Tibial artery (tissue), 4 donors: ENCODE data around the gene KRIT1.

ENCODE experiments used
- DNase-seq, 2 donors: peaks; one replicate each; pipeline ENCODE4 v3.0.0-alpha.2; 2019
- H3K27ac ChIP-seq, 2 donors: fragments of 200-600 bp; sonication (generic) in 1 of 2; 1 replicate in 1 of 2; 2 replicates in 1 of 2; pipeline ENCODE4 v1.5.1; 2018 to 2019; ENCODE audit warnings: mild to moderate bottlenecking in 1 of 2
- H3K27me3 ChIP-seq, 2 donors: fragments of 200-600 bp; sonication (generic) in 1 of 2; one replicate each; pipeline versions ENCODE4 v1.5.1 to v1.6.0; 2016 to 2019
- H3K36me3 ChIP-seq, 3 donors: fragments of 200-600 bp; sonication (generic) in 2 of 3; one replicate each; pipeline ENCODE4 v1.5.1; 2016 to 2019; ENCODE audit warnings: mild to moderate bottlenecking in 2 of 3
- H3K4me1 ChIP-seq, 4 donors: fragments of 200-600 bp; sonication (generic) in 2 of 4; 1 replicate in 3 of 4; 2 replicates in 1 of 4; pipeline ENCODE4 v1.5.1; 2016 to 2019
- H3K4me3 ChIP-seq, 2 donors: fragments of 200-600 bp; sonication (generic) in 1 of 2; 1 replicate in 1 of 2; 2 replicates in 1 of 2; pipeline ENCODE4 v1.5.1; 2018 to 2019; ENCODE audit warnings: mild to moderate bottlenecking in 2 of 2
- H3K9me3 ChIP-seq, 3 donors: fragments of 200-600 bp; sonication (generic) in 1 of 3; one replicate each; pipeline ENCODE4 v1.5.1; 2016 to 2019
- CTCF ChIP-seq, 2 experiments: fragments of 200-600 bp in 1 of 2; fragments of 450-650 bp in 1 of 2; IDR thresholded peaks; one replicate each; pipeline ENCODE4 v1.5.1; 2017 to 2019; ENCODE audit warnings: antibody characterized with exemption in 2 of 2, mild to moderate bottlenecking in 1 of 2, moderate library complexity in 1 of 2
- intact Hi-C: fragments of 100-400 bp; cut with DNase I; formaldehyde crosslinking; loops from one replicate; pipeline ENCODE4 v1.15.0; 2023; ENCODE audit warnings: low total_unique reads

Gene KRIT1

DNA sequence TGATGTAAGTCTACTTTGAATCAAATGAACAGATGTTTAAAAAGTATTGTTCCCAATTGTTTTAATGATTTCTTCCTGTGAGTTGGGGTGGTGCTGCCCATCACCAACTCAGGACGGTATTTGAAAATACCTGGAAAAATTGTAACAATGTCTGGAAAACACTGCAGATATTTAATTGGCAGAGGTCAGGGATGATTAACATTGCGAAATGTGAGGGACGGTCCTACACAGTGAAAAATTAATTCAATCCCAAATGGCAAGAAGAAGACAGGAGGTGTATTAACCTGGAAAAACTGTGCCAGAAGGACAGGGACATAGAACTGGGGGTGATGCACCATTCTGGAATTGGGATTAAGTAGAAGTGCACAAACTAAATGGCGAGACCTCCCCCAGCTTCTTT, 29.6 kb upstream of the KRIT1 start:
- Histone ChIP-seq H3K27me3 (no peaks in the 10 kb centered on the region), H3K36me3 (no peaks in the 10 kb centered on the region), H3K27ac (no peak overlapping the region), H3K9me3 (no peaks in the 10 kb centered on the region), H3K4me1 (peaks cover 0 to 26% (median 13%) of the 10 kb centered on the region in 4 donors), H3K4me3 (no peak overlapping the region)
- intact Hi-C loops: no loop called here
- no peak for DNase-seq
- TF ChIP-seq CTCF (IDR thresholded peaks at IDR 0.05): no peak

DNA sequence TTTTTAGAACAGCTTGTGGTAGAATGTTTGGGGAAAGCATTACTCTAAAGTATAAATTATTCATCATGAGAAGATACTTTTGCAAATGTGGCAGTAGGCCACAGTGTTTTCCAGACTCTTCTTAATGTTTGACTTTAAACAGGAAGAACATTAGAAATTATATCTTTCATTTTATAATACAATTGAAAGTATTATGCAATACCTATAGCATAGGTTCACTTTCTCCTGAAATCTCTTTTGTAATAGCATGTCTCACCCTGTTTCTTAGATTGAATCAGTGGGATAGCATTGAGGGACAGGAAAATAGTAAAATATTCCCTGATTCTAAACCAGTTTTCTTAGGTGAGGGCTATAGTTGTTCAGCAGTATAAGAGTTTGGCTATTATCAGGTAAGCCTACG, 23.2 kb upstream of the KRIT1 start:
- TF ChIP-seq CTCF (IDR thresholded peaks at IDR 0.05): no peak
- Histone ChIP-seq H3K4me3 (no peak overlapping the region), H3K4me1 (no peaks in the 10 kb centered on the region), H3K9me3 (no peaks in the 10 kb centered on the region), H3K27ac (no peak overlapping the region), H3K27me3 (no peaks in the 10 kb centered on the region), H3K36me3 (no peaks in the 10 kb centered on the region)
- no peak for DNase-seq
- intact Hi-C loops: no loop called here

DNA sequence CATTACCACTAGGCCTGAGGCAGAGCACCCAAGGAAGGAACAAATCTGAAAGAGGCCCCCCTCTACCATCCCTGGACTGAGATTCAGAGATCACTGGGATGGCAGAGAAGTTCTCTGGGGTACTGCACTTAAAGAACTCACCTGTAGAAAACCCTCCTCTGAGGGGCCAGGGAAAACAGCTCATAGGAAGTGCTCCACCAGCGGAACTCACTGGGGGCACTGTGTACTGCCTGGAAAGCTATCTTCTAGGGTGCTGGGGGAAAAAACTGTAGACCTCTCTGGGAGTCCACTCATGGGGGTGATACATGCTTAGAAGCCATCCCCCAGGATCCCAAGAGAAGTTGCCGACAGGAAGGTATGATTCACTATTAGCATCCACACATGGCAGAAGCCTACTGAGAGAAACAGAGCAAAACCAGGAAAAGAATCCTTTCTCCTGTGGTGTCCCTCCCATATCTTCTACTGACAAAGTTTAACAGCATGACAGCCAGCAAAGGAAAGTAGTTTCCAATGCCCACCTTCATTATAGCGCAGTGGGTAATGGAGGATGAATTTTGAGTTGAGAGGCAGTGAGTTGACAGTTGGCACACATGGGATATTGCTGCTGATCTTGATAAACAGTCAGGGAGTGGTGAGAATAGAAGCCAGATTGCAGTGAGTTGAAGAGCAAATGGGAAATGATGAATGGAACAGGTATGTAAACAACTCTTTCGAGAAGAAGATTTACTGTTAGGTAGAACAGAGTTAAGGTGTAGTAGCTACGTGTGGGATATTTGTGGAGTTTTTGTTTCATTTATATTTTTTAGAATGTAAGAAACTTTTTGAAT, 20.9 kb upstream of the KRIT1 start:
- Histone ChIP-seq H3K27me3 (no peaks in the 10 kb centered on the region), H3K36me3 (no peaks in the 10 kb centered on the region), H3K27ac (no peak overlapping the region), H3K9me3 (no peaks in the 10 kb centered on the region), H3K4me1 (no peaks in the 10 kb centered on the region), H3K4me3 (no peak overlapping the region)
- DNase-seq: no peak
- no peak for TF ChIP-seq CTCF (IDR thresholded peaks at IDR 0.05)
- intact Hi-C loops: no loop called here

DNA sequence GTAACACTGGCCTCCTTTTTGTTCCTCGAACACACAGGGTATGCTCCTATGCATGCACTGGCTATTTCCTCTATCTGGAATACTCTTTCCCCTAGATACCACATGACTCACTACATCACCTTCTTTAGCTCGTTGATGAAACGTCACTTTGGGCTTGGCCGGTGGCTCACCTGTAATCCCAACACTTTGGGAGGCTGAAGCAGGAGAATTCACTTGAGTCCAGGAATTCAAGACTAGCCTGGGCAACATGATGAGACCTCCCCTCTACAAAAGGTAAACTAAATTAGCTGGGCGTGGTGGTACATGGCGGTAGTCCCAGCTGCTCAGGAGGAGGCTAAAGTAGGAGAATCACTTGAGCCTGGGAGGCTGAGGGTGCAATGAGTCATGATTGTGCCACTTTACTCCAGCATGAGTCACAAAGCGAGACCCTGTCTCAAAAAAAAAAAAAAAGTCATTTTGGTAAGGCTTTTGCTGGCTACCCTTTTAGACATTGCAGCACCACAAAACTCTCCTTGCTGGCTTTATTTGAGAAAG, 14.6 kb upstream of the KRIT1 start:
- intact Hi-C loops: no loop called here
- H3K27me3 ChIP-seq: no peaks in the 10 kb centered on the region

GRCh38 chr7:92259610-92260247, 14.0 kb upstream of the KRIT1 start:
- intact Hi-C loops: loop anchor here (5.0 kb wide), 1 partner anchor 33 kb away; no protein-coding TSS in a partner anchor
- Histone ChIP-seq H3K27me3 (no peaks in the 10 kb centered on the region), H3K27ac (no peak overlapping the region), H3K4me1 (peaks cover 0 to 14% (median 6%) of the 10 kb centered on the region in 4 donors), H3K9me3 (no peaks in the 10 kb centered on the region), H3K4me3 (no peak overlapping the region), H3K36me3 (peaks cover 0 to 5% (median 0%) of the 10 kb centered on the region in 3 donors)
- DNase-seq: no peak
- TF ChIP-seq CTCF (IDR thresholded peaks at IDR 0.05): no peak

More for the DNA sequence above, 14.6 kb upstream of the KRIT1 start:
- no peak for TF ChIP-seq CTCF (IDR thresholded peaks at IDR 0.05)
- Histone ChIP-seq H3K9me3 (no peaks in the 10 kb centered on the region), H3K36me3 (peaks cover 0 to 5% (median 0%) of the 10 kb centered on the region in 3 donors), H3K27ac (no peak overlapping the region), H3K4me3 (no peak overlapping the region), H3K4me1 (peaks cover 0 to 10% (median 5%) of the 10 kb centered on the region in 4 donors)
- DNase-seq: no peak
